Astrocyte (in vitro differentiated cells and primary cell): ENCODE results near the gene CDC45. TPM values are rescaled to one million over a fixed set of nuclear protein-coding genes. Genes with fewer than 3 reads are reported as not detected.

ENCODE experiments used
- DNase-seq: peaks from one replicate; pipeline ENCODE4 v3.0.0-alpha.2; 2010; ENCODE audit warnings: low read depth
- FAIRE-seq: peaks from 2 replicates; lab custom pipeline; 2011; peaks lifted over from hg19 to GRCh38; lab: Jason Lieb, UNC
- H2AFZ ChIP-seq: 2 replicates; pipeline ENCODE4 v1.6.0; 2012; ENCODE audit warnings: low read depth, low read length, inconsistent platforms
- H3K27ac ChIP-seq: 2 replicates; pipeline ENCODE4 v1.5.1; 2011; ENCODE audit warnings: low read depth, low read length, inconsistent platforms
- H3K27me3 ChIP-seq: 2 replicates; pipeline ENCODE4 v1.6.0; 2011; ENCODE audit warnings: low read length, inconsistent platforms; ENCODE audit not compliant: insufficient read depth
- H3K36me3 ChIP-seq: 2 replicates; pipeline ENCODE4 v1.5.1; 2011; ENCODE audit warnings: low read length, inconsistent platforms; ENCODE audit not compliant: insufficient read depth
- H3K4me1 ChIP-seq: 2 replicates; pipeline ENCODE4 v1.5.1; 2011; ENCODE audit warnings: low read length, inconsistent platforms; ENCODE audit not compliant: insufficient read depth
- H3K4me2 ChIP-seq: 2 replicates; pipeline ENCODE4 v1.6.0; 2012; ENCODE audit warnings: low read length, inconsistent platforms
- H3K4me3 ChIP-seq: 2 replicates; pipeline ENCODE4 v1.5.1; 2011; ENCODE audit warnings: low read depth, mild to moderate bottlenecking, low read length, inconsistent platforms; ENCODE audit not compliant: insufficient read depth
- H3K79me2 ChIP-seq: 2 replicates; pipeline ENCODE4 v1.6.0; 2012; ENCODE audit warnings: mild to moderate bottlenecking, low read length, inconsistent platforms; ENCODE audit not compliant: insufficient read depth
- H3K9ac ChIP-seq: 2 replicates; pipeline ENCODE4 v1.6.0; 2012; ENCODE audit warnings: mild to moderate bottlenecking, low read length, inconsistent platforms
- H3K9me3 ChIP-seq: 2 replicates; pipeline ENCODE4 v1.5.1; 2012; ENCODE audit warnings: low read depth, mild to moderate bottlenecking, low read length, inconsistent platforms; ENCODE audit not compliant: insufficient read depth
- H4K20me1 ChIP-seq: 2 replicates; pipeline ENCODE4 v1.6.0; 2012; ENCODE audit warnings: low read length, inconsistent platforms; ENCODE audit not compliant: insufficient read depth
- H3K27ac Mint-ChIP-seq: one replicate; pipeline ENCODE4 v1.8.0; 2021; ENCODE audit warnings: mild to moderate bottlenecking, mixed read lengths; ENCODE audit not compliant: unreplicated experiment
- H3K27me3 Mint-ChIP-seq: one replicate; pipeline ENCODE4 v1.8.0; 2021; ENCODE audit warnings: low read depth, mixed read lengths; ENCODE audit not compliant: unreplicated experiment
- H3K36me3 Mint-ChIP-seq: one replicate; pipeline ENCODE4 v1.8.0; 2021; ENCODE audit warnings: low read depth, mixed read lengths; ENCODE audit not compliant: unreplicated experiment
- H3K4me1 Mint-ChIP-seq: one replicate; pipeline ENCODE4 v1.8.0; 2021; ENCODE audit warnings: low read depth, mixed read lengths; ENCODE audit not compliant: unreplicated experiment
- H3K4me3 Mint-ChIP-seq: one replicate; pipeline ENCODE4 v1.8.0; 2021; ENCODE audit warnings: mild to moderate bottlenecking, moderate library complexity, mixed read lengths; ENCODE audit not compliant: unreplicated experiment
- H3K9me3 Mint-ChIP-seq: one replicate; pipeline ENCODE4 v1.8.0; 2021; ENCODE audit warnings: mild to moderate bottlenecking, mixed read lengths; ENCODE audit not compliant: unreplicated experiment
- EZH2 ChIP-seq: IDR thresholded peaks from 2 replicates; pipeline ENCODE4 v1.6.1; 2012; ENCODE audit warnings: mild to moderate bottlenecking, low read length, inconsistent platforms; ENCODE audit not compliant: insufficient read depth
- total RNA-seq: library from RNA; stranded (reverse); gene quantifications from 2 replicates; pipeline ENCODE4 v1.2.1, GENCODE V29; 2021
- TF ChIP-seq, protein P1 (sequence below): IDR thresholded peaks from 2 replicates; pipeline ENCODE4 v1.5.1; 2011; ENCODE audit warnings: low read depth, mild to moderate bottlenecking, inconsistent platforms, low read length, moderate library complexity; ENCODE audit not compliant: insufficient read depth

CDC45 gene
- total RNA-seq, 1 donor from 2014 or later, result 2.1 TPM

DNA sequence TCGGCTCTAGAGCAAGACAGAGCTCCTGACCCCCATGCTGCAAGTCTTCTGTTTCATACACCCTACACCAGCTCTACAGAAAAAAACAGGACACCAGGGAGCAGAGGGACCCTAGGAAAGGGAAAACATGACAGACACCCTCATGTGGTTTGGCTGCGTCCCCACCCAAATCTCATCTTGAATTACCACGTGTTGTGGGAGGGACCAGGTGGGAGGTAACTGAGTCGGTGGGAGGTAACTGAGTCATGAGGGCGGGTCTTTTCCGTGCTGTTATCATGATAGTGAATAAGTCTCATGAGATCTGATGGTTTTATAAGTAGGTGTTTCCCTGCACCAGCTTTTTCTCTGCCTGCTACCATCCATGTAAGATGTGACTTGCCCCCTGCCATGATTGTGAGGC, 25.6 kb upstream of the CDC45 start:
- no peak overlapping the region for H3K27ac Mint-ChIP-seq
- Histone ChIP-seq H2AFZ (no peak overlapping the region), H3K27me3 (no peaks in the 10 kb centered on the region), H3K4me3 (no peak overlapping the region), H3K79me2 (no peaks in the 10 kb centered on the region), H3K4me1 (peaks cover 8% of the 10 kb centered on the region), H3K9ac (no peak overlapping the region), H3K27ac (no peak overlapping the region), H3K36me3 (peaks cover 69% of the 10 kb centered on the region), H4K20me1 (peaks cover 11% of the 10 kb centered on the region), H3K4me2 (no peak overlapping the region), H3K9me3 (no peaks in the 10 kb centered on the region)
- TF ChIP-seq EZH2, result no peak
- TF ChIP-seq, protein P1, sequence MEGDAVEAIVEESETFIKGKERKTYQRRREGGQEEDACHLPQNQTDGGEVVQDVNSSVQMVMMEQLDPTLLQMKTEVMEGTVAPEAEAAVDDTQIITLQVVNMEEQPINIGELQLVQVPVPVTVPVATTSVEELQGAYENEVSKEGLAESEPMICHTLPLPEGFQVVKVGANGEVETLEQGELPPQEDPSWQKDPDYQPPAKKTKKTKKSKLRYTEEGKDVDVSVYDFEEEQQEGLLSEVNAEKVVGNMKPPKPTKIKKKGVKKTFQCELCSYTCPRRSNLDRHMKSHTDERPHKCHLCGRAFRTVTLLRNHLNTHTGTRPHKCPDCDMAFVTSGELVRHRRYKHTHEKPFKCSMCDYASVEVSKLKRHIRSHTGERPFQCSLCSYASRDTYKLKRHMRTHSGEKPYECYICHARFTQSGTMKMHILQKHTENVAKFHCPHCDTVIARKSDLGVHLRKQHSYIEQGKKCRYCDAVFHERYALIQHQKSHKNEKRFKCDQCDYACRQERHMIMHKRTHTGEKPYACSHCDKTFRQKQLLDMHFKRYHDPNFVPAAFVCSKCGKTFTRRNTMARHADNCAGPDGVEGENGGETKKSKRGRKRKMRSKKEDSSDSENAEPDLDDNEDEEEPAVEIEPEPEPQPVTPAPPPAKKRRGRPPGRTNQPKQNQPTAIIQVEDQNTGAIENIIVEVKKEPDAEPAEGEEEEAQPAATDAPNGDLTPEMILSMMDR, result no peak
- H3K4me3 Mint-ChIP-seq, result no peak overlapping the region
- DNase-seq (no peak), FAIRE-seq (no peak)
- no peaks in the 10 kb centered on the region for H3K9me3 Mint-ChIP-seq
- H3K4me1 Mint-ChIP-seq, result peaks cover 3% of the 10 kb centered on the region
- H3K27me3 Mint-ChIP-seq, result no peaks in the 10 kb centered on the region
- peaks cover 31% of the 10 kb centered on the region for H3K36me3 Mint-ChIP-seq

DNA sequence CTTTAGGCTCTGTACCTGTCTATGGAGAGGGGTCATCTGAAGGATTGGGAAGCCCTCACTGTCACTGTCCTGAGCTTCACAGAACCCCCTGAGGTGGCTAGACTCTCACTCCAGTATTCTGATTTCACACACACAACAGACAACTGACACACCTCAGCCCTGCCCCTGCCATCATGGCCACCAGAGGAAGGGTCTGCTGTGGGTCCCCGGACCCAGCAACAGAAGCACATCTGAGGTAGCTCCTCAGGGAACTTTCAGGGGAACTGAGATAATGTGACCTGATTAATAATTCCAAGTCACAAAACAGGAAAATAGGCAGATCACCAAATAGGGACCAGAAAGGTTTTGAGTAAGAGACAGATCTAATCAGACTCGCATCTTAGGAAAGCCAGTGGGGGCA, 24.7 kb upstream of the CDC45 start:
- Histone ChIP-seq H3K79me2 (no peaks in the 10 kb centered on the region), H3K4me3 (no peak overlapping the region), H4K20me1 (peaks cover 11% of the 10 kb centered on the region), H2AFZ (no peak overlapping the region), H3K4me2 (no peak overlapping the region), H3K4me1 (peaks cover 8% of the 10 kb centered on the region), H3K36me3 (peaks cover 66% of the 10 kb centered on the region), H3K9ac (no peak overlapping the region), H3K9me3 (no peaks in the 10 kb centered on the region), H3K27me3 (no peaks in the 10 kb centered on the region), H3K27ac (no peak overlapping the region)
- H3K27ac Mint-ChIP-seq, result no peak overlapping the region
- no peak for TF ChIP-seq EZH2
- TF ChIP-seq, protein P1, result no peak
- no peak overlapping the region for H3K4me3 Mint-ChIP-seq
- no peaks in the 10 kb centered on the region for H3K9me3 Mint-ChIP-seq
- DNase-seq (no peak), FAIRE-seq (no peak)
- peaks cover 31% of the 10 kb centered on the region for H3K36me3 Mint-ChIP-seq
- no peaks in the 10 kb centered on the region for H3K27me3 Mint-ChIP-seq
- H3K4me1 Mint-ChIP-seq, result peaks cover 3% of the 10 kb centered on the region

DNA sequence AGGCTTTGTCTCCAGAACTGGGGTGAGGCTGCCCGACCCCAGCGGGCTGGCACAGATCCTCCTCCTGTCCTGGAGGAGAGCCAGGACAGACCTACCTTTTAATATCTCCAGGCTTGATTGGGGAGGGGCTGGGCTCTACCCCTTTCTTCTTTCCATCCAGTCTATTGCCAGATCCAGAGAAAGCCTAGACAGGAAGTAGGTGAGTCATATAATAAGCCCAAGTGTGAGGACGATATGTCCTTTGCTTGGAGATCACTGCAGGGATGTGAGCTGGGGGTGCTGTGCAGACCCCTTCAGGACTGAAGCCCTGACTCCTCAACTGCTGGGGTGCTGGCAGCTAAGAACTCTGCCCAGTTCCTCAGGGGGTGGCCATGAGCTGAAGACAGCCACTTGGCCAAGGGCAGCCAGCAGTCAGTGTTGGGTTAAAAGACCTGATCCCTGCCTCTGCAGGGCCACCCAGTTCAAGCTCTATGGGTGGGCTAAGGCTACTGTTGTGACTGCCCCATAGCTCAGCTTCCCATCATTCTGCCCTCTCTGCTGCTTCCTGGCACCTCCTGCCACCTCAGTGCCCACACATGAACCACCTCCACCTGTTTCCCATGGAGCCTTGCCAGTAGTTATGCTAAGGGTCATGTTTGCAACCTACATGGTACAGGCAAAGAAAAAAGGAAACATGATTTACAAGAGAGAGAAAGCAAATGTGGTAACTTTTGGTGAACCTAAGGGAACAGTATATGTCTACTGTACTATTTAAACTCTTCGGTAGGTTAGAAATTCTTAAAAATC, 23.9 kb upstream of the CDC45 start:
- Histone ChIP-seq H3K27me3 (no peaks in the 10 kb centered on the region), H3K4me2 (no peak overlapping the region), H3K9me3 (no peaks in the 10 kb centered on the region), H3K36me3 (peaks cover 64% of the 10 kb centered on the region), H3K27ac (no peak overlapping the region), H3K4me1 (peaks cover 8% of the 10 kb centered on the region), H4K20me1 (peaks cover 11% of the 10 kb centered on the region), H2AFZ (no peak overlapping the region), H3K79me2 (no peaks in the 10 kb centered on the region), H3K4me3 (no peak overlapping the region), H3K9ac (no peak overlapping the region)
- TF ChIP-seq, protein P1, result no peak
- DNase-seq (no peak), FAIRE-seq (no peak)
- Mint-ChIP-seq H3K9me3 (no peaks in the 10 kb centered on the region), H3K4me1 (peaks cover 3% of the 10 kb centered on the region), H3K4me3 (no peak overlapping the region), H3K27ac (no peak overlapping the region), H3K36me3 (peaks cover 31% of the 10 kb centered on the region), H3K27me3 (no peaks in the 10 kb centered on the region)
